Central memory CD4-positive, alpha-beta T cell (primary cell): Measurements from ENCODE around the gene FAM111A.

Experiments
- DNase-seq: peaks from one replicate; pipeline ENCODE4 v3.0.0; 2022

The FAM111A gene

GRCh38 chr11:59180168-59180776, 37.6 kb downstream of the FAM111A start:
- DNase-seq: no peak

- DNase-seq: no peak
Observed at GRCh38 chr11:59180907-59181306, 38.3 kb downstream of the FAM111A start.

- no peak for DNase-seq
Observed at GRCh38 chr11:59181746-59182456, 39.2 kb downstream of the FAM111A start.

- DNase-seq: no peak
Observed at GRCh38 chr11:59182457-59183151, 39.9 kb downstream of the FAM111A start.

GRCh38 chr11:59183771-59184170, 41.1 kb downstream of the FAM111A start:
- no peak for DNase-seq

GRCh38 chr11:59184691-59185339, 42.2 kb downstream of the FAM111A start:
- DNase-seq: no peak

GRCh38 chr11:59185386-59185945, 42.8 kb downstream of the FAM111A start:
- DNase-seq: no peak

GRCh38 chr11:59186130-59186594, 43.5 kb downstream of the FAM111A start:
- peak; percentile 40 for DNase-seq

- no peak for DNase-seq
Observed at GRCh38 chr11:59187035-59187434, 44.4 kb downstream of the FAM111A start.

GRCh38 chr11:59187587-59187986, 44.9 kb downstream of the FAM111A start:
- no peak for DNase-seq

GRCh38 chr11:59188954-59189353, 46.3 kb downstream of the FAM111A start:
- no peak for DNase-seq

GRCh38 chr11:59189986-59190385, 47.3 kb downstream of the FAM111A start:
- no peak for DNase-seq

- DNase-seq: no peak
Observed at GRCh38 chr11:59191095-59191494, 48.4 kb downstream of the FAM111A start.

- DNase-seq: no peak
Observed at GRCh38 chr11:59191890-59192289, 49.2 kb downstream of the FAM111A start.

- no peak for DNase-seq
Observed at GRCh38 chr11:59192446-59193020, 49.9 kb downstream of the FAM111A start.

GRCh38 chr11:59193587-59194130, 51.0 kb downstream of the FAM111A start:
- no peak for DNase-seq

GRCh38 chr11:59195586-59195985, 52.9 kb downstream of the FAM111A start:
- DNase-seq: no peak

- DNase-seq: no peak
Observed at GRCh38 chr11:59196777-59197176, 54.1 kb downstream of the FAM111A start.

- no peak for DNase-seq
Observed at GRCh38 chr11:59197991-59198390, 55.3 kb downstream of the FAM111A start.

GRCh38 chr11:59198726-59199125, 56.1 kb downstream of the FAM111A start:
- DNase-seq: no peak

GRCh38 chr11:59199546-59200422, 57.1 kb downstream of the FAM111A start:
- DNase-seq: peak; percentile 14
